GM12874 (cell line): ENCODE data around the gene IVD.

ENCODE experiments used
- CTCF ChIP-seq: IDR thresholded peaks from 2 replicates; pipeline ENCODE4 v1.5.1; 2011; ENCODE audit warnings: low read depth, mild to moderate bottlenecking, control low read depth, low read length, moderate library complexity; ENCODE audit not compliant: insufficient read depth

IVD gene

GRCh38 chr15:40418126-40418525 lies 12.5 kb downstream of the IVD start:
- TF ChIP-seq CTCF = no peak

- TF ChIP-seq CTCF = no peak
Measured at GRCh38 chr15:40420071-40420713, 14.6 kb downstream of the IVD start.

DNA sequence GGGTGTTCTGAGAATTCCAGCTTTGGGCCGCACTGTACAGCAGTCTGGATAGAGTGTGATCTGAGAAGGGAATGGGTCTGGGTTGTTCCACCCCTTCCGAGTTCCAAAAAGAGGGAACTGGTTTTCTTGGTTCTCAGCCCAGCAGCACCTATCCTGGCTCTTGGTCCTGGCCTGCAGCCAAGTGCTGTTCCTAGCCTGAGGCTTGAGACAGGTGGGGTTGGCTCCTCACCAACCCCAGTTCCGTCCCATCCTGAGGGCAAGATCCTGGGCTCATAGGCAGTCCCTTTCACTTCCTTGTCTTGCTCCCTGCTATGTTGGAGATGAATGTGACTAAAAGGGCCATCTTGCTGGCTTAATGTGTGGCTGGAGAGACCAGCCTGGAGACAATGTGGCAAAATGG lies 15.2 kb downstream of the IVD start:
- no peak for TF ChIP-seq CTCF

GRCh38 chr15:40421246-40422157 lies 15.9 kb downstream of the IVD start:
- TF ChIP-seq CTCF = peak; percentile 99

DNA sequence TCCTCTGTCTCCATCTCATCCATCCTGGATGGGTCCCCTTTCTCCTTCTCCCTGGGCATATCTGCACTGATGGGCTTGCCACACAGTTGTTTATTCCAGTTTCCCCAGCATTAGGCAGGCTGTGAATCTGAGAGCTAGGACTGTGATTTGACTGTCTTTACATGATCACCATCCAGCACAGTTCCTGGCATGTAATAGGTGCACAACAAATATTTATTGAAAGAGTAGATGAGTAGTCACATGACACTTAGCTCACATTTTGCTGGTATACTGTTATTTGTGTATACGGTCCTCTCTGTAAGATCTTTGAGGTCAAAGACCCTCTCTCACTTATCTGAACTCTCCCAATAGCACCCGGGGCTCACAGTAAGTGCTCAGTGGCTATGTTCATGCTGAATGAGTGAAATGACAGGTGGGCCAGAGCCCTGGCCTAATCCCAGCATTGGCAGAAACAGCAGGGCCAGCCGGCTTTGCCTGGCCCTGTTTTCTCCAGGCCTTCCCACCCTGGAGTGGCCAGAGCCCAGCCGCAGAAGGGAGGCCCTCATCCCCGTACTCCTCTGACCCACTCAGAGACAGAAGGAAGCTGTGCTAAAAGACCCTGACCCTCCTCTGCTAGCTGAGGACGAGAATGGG lies 19.0 kb downstream of the IVD start:
- TF ChIP-seq CTCF = no peak

DNA sequence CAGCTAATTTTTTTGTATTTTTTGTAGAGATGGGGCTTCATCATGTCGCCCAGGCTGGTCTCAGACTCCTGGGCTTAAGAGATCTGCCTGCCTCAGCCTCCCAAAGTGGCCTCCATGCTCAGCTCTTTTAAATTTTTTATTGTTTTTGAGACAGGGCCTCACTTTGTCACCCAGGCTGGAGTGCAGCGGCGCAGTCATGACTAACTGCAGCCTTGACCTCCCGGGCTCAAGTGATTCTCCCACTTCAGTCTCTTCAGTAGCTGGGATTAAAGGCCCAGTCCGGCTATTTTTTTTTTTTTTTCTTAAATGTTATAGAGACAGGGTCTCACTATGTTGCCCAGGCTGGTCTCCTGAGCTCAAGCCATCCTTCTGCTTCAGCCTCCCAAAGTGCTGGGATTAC lies 20.1 kb downstream of the IVD start:
- no peak for TF ChIP-seq CTCF

DNA sequence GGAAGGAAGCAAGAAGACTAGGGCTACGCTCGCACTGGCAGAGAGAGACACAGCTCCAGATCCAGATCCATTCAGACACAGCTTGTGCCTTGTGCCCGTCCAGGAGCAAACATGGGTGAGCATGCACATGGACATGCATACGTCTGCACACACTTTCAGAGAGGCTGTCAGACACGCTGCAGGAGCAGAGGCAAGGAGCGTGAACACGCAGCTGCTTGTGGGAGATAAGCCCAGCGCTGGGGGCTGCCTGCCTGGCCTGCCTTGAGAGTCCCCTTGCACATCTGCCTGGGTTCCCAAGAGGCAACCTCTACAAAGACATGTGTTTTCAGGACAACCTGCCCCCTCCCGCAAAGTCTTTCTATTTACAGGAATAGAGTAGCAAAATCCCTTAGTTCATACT lies 21.6 kb downstream of the IVD start:
- no peak for TF ChIP-seq CTCF
